Neuronal stem cell (in vitro differentiated cells): Measurements from ENCODE around the gene CMIP.

ENCODE experiments used
- DNase-seq: peaks from one replicate; pipeline ENCODE4 v3.0.0-alpha.2; 2013; ENCODE audit warnings: low spot score
- H2AFZ ChIP-seq: one replicate; pipeline ENCODE4 v1.6.1; 2013; ENCODE audit warnings: mild to moderate bottlenecking, low read length, inconsistent platforms
- H2AK5ac ChIP-seq: 2 replicates; pipeline ENCODE4 v1.6.1; 2013; ENCODE audit warnings: low read depth, mild to moderate bottlenecking, inconsistent platforms, low read length, moderate library complexity, mixed read lengths
- H2BK120ac ChIP-seq: 2 replicates; pipeline ENCODE4 v1.6.1; 2013; ENCODE audit warnings: low read depth, mild to moderate bottlenecking, inconsistent platforms, low read length, moderate library complexity, mixed read lengths
- H2BK12ac ChIP-seq: one replicate; pipeline ENCODE4 v1.6.1; 2013; ENCODE audit warnings: low read length, inconsistent platforms
- H2BK15ac ChIP-seq: 2 replicates; pipeline ENCODE4 v1.6.1; 2013; ENCODE audit warnings: mild to moderate bottlenecking, low read length, inconsistent platforms, mixed read lengths
- H2BK5ac ChIP-seq: one replicate; pipeline ENCODE4 v1.6.1; 2013; ENCODE audit warnings: inconsistent platforms, mild to moderate bottlenecking, low read length, moderate library complexity
- H3K14ac ChIP-seq: one replicate; pipeline ENCODE4 v1.6.1; 2013; ENCODE audit warnings: low read length, inconsistent platforms
- H3K18ac ChIP-seq: 2 replicates; pipeline ENCODE4 v1.6.1; 2013; ENCODE audit warnings: low read length, inconsistent platforms
- H3K23ac ChIP-seq: 2 replicates; pipeline ENCODE4 v1.6.1; 2013; ENCODE audit warnings: low read depth, mild to moderate bottlenecking, mixed read lengths, low read length, inconsistent platforms; ENCODE audit not compliant: poor library complexity
- H3K27ac ChIP-seq: replicated peaks from 3 replicates; pipeline ENCODE4 v1.5.1; 2013; ENCODE audit warnings: low read length, inconsistent platforms
- H3K27me3 ChIP-seq, 3 experiments: 2 replicates each; pipeline ENCODE4 v1.6.1; 2013; ENCODE audit warnings: low read length in 3 of 3, mild to moderate bottlenecking in 2 of 3, inconsistent platforms in 1 of 3, low read depth in 1 of 3, mixed read lengths in 1 of 3, moderate library complexity in 1 of 3; ENCODE audit not compliant: control insufficient read depth in 3 of 3, insufficient read depth in 3 of 3
- H3K36me3 ChIP-seq, 2 donors: replicated peaks in 1 of 2; 2 replicates each; pipeline ENCODE4 v1.6.1; 2013; ENCODE audit warnings: low read length in 2 of 2; ENCODE audit not compliant: control insufficient read depth in 2 of 2, insufficient read depth in 2 of 2
- H3K4ac ChIP-seq: 2 replicates; pipeline ENCODE4 v1.6.1; 2013; ENCODE audit warnings: inconsistent platforms, mild to moderate bottlenecking, low read length, moderate library complexity
- H3K4me1 ChIP-seq, 2 donors: 1 replicate in 1 of 2; 2 replicates in 1 of 2; pipeline ENCODE4 v1.6.1; 2013; ENCODE audit warnings: low read length in 2 of 2, low read depth in 1 of 2; ENCODE audit not compliant: control insufficient read depth in 2 of 2, insufficient read depth in 1 of 2
- H3K4me2 ChIP-seq: one replicate; pipeline ENCODE4 v1.6.1; 2013; ENCODE audit warnings: mild to moderate bottlenecking, low read length, inconsistent platforms; ENCODE audit not compliant: insufficient read depth, poor library complexity, severe bottlenecking
- H3K4me3 ChIP-seq, 2 donors: 2 replicates each; pipeline ENCODE4 v1.5.1; 2013; ENCODE audit warnings: low read length in 2 of 2, mild to moderate bottlenecking in 2 of 2, inconsistent platforms in 1 of 2, moderate library complexity in 1 of 2
- H3K79me1 ChIP-seq: one replicate; pipeline ENCODE4 v1.6.1; 2013; ENCODE audit warnings: low read depth, mild to moderate bottlenecking, inconsistent platforms, low read length, moderate library complexity
- H3K9ac ChIP-seq: one replicate; pipeline ENCODE4 v1.6.1; 2013; ENCODE audit warnings: mild to moderate bottlenecking, low read depth, low read length, inconsistent platforms; ENCODE audit not compliant: poor library complexity
- H3K9me3 ChIP-seq, 2 donors: replicated peaks in 1 of 2; 2 replicates each; pipeline versions ENCODE3 to v1.6.1; 2013; ENCODE audit warnings: low read length in 2 of 2, mild to moderate bottlenecking in 2 of 2, inconsistent platforms in 1 of 2, low read depth in 1 of 2, mixed read lengths in 1 of 2, moderate library complexity in 1 of 2; ENCODE audit not compliant: control insufficient read depth in 2 of 2, insufficient read depth in 1 of 2
- H4K8ac ChIP-seq: one replicate; pipeline ENCODE4 v1.6.1; 2013; ENCODE audit warnings: low read depth, mild to moderate bottlenecking, inconsistent platforms, low read length, moderate library complexity
- H4K91ac ChIP-seq: one replicate; pipeline ENCODE4 v1.6.1; 2013; ENCODE audit warnings: low read length, low read depth, mild to moderate bottlenecking, inconsistent platforms; ENCODE audit not compliant: poor library complexity
- WGBS, 2 donors: extraction: QIAGEN DNeasy Blood & Tissue Kit; methylation state at CpG; one replicate each; pipeline ENCODE4 v1.1.7; 2013; ENCODE audit warnings: missing lambda C conversion rate in 2 of 2, mixed read lengths in 1 of 2; ENCODE audit not compliant: insufficient read length in 2 of 2, insufficient replicate concordance in 1 of 2; ENCODE audit errors: extremely low coverage in 2 of 2; 5-methylcytosine and 5-hydroxymethylcytosine counted together

The CMIP gene

DNA sequence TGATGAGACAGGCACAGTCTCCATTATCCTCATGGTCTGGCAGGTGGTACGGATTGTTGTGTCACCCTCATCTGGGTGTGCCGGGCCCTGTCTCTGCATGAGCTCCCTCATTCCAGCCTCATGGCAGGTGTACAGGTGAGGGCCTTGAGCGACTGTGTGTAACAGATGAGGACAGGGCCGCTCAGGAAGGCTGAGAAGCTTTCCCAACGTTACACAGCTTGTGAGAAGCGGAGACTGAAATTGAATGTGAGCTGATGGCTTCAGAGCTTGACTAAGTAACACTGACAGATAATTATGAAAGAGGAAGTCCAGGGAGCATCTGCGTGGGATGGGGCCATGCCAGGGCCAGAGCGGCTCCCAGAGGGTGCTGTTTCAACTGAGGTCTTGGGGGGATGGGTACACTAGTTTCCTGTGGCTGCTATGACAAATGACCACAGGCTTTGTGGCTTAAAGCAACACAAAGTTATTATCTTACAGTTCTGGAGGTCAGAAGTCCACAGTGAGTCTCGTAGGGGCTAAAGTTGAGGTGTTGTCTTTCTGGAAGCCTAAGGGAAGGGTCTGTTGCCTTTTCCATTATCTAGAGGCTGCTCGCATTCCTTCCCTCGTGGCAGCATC is 36.7 kb downstream of the CMIP start:
- Histone ChIP-seq H2BK5ac (no peak overlapping the region), H2AK5ac (no peak overlapping the region), H3K36me3 (peaks cover 4 to 5% of the 10 kb centered on the region in 2 donors), H3K18ac (peak overlapping the region; percentile 67), H4K8ac (no peak overlapping the region), H3K9me3 (peaks cover 0 to 2% of the 10 kb centered on the region in 2 donors), H3K4ac (no peak overlapping the region), H3K79me1 (peaks cover 14% of the 10 kb centered on the region), H3K4me2 (no peak overlapping the region), H2BK120ac (no peak overlapping the region), H3K27ac (no peak overlapping the region), H2BK15ac (no peak overlapping the region), H4K91ac (no peak overlapping the region), H3K4me3 (no peak overlapping the region), H3K27me3 (no peaks in the 10 kb centered on the region), H3K4me1 (peaks cover 2 to 14% of the 10 kb centered on the region in 2 donors), H3K9ac (no peak overlapping the region), H2BK12ac (no peak overlapping the region), H3K14ac (no peak overlapping the region), H2AFZ (no peak overlapping the region), H3K23ac (no peak overlapping the region)
- DNase-seq = no peak
- no CpG with 5 or more reads among the region's 11 CpGs for WGBS, 2 donors

GRCh38 chr16:81482329-81483063 is 37.9 kb downstream of the CMIP start:
- Histone ChIP-seq H2BK15ac (no peak overlapping the region), H3K14ac (no peak overlapping the region), H3K27ac (no peak overlapping the region), H4K91ac (no peak overlapping the region), H3K4me3 (peak overlapping the region in 1 of 2 donors; percentile 7), H2AFZ (no peak overlapping the region), H2BK120ac (no peak overlapping the region), H3K27me3 (no peaks in the 10 kb centered on the region), H2BK12ac (no peak overlapping the region), H3K4me1 (peaks cover 2 to 16% of the 10 kb centered on the region in 2 donors), H3K79me1 (peaks cover 15% of the 10 kb centered on the region), H3K4me2 (no peak overlapping the region), H2AK5ac (no peak overlapping the region), H3K23ac (peak overlapping the region; percentile 57), H3K9me3 (no peaks in the 10 kb centered on the region), H3K18ac (peak overlapping the region; percentile 41), H2BK5ac (no peak overlapping the region), H3K4ac (no peak overlapping the region), H3K9ac (no peak overlapping the region), H4K8ac (no peak overlapping the region), H3K36me3 (peaks cover 0 to 4% of the 10 kb centered on the region in 2 donors)
- DNase-seq = no peak
- no CpG with 5 or more reads among the region's 15 CpGs for WGBS, 2 donors

DNA sequence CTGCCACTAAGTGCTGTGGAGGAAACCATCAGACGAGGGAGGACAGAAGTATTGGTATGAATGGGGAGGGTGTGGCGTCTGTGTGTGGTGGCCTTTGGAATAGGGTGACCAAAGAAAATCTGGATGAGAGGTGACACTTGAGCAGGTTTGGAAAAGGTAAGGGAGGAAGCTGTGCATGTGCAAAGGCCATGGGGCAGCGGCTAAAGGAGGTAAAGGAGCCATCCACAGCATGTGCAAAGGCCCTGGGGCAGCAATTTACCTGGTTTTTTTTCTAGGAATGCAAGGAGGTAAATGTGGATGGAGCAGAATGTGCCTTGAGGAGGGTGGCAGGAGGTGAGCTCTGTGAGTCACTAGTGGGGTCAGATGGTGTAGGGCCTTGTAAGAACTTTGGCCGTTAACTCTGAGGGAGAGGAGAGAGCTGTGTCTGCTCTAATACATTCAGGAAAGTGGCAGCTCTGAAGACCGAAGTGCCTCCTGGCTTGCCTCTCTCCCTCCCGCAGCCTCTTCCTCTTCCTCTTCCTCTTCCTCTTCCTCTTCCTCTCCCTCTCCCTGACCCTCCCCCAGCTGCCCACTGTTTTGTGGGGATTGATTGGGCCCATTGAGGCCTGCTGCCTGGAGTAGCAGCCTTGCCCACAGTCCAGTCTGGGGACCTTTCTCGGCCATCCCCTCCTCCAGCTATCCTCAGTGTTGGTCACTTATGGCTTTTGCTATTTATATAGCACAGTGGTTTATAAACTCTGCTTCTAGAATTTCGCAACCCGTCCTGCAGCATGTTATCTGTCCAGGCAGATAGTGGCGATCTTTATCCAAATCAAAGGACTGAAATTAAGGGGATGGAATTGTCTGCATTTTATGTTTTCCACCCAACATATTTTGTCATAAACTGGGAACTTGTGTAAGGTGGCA is 38.7 kb downstream of the CMIP start:
- Histone ChIP-seq H2AK5ac (no peak overlapping the region), H2BK5ac (no peak overlapping the region), H4K91ac (no peak overlapping the region), H2AFZ (no peak overlapping the region), H3K27me3 (no peaks in the 10 kb centered on the region), H2BK15ac (no peak overlapping the region), H3K4me2 (no peak overlapping the region), H3K79me1 (peaks cover 16% of the 10 kb centered on the region), H3K18ac (no peak overlapping the region), H3K36me3 (peaks cover 0 to 4% of the 10 kb centered on the region in 2 donors), H3K23ac (no peak overlapping the region), H4K8ac (no peak overlapping the region), H3K14ac (no peak overlapping the region), H3K9ac (no peak overlapping the region), H2BK12ac (no peak overlapping the region), H3K9me3 (no peaks in the 10 kb centered on the region), H3K4ac (no peak overlapping the region), H2BK120ac (no peak overlapping the region), H3K27ac (no peak overlapping the region), H3K4me3 (no peak overlapping the region), H3K4me1 (peaks cover 2 to 12% of the 10 kb centered on the region in 2 donors)
- no CpG with 5 or more reads among the region's 10 CpGs for WGBS, 2 donors
- no peak for DNase-seq
